H1 (cell line): ENCODE data around the gene TLCD3A. TPM values are rescaled to one million over a fixed set of nuclear protein-coding genes. Genes with fewer than 3 reads are reported as not detected.

Experiments
- CTCF ChIA-PET: fragments of 300-600 bp; sonication (Branson Sonifier 250); formaldehyde crosslinking; loops from one replicate; lab custom pipeline; 2021; ENCODE audit not compliant: partially characterized antibody; lab: Charles Lee
- POLR2A ChIA-PET: fragments of 300-600 bp; sonication (Branson Sonifier 250); formaldehyde crosslinking; loops from one replicate; lab custom pipeline; 2021; ENCODE audit warnings: inconsistent platforms; ENCODE audit not compliant: partially characterized antibody; lab: Charles Lee
- DNase-seq, 2 experiments: peaks; one replicate each; pipeline versions ENCODE4 v3.0.0 to v3.0.0-alpha.2; 2010 to 2022; ENCODE audit warnings: low spot score in 2 of 2, low read depth in 1 of 2, mixed read lengths in 1 of 2
- FAIRE-seq: peaks from 2 replicates; lab custom pipeline; 2011; peaks lifted over from hg19 to GRCh38; lab: Jason Lieb, UNC
- H2AFZ ChIP-seq: 2 replicates; pipeline ENCODE4 v1.8.1; 2012; ENCODE audit warnings: low read length, inconsistent platforms
- H2AK5ac ChIP-seq: 2 replicates; pipeline ENCODE4 v1.6.1; 2013; ENCODE audit warnings: low read depth, low read length
- H2BK120ac ChIP-seq: replicated peaks from 2 replicates; pipeline ENCODE3; 2013; ENCODE audit warnings: low read depth, low read length, inconsistent platforms
- H2BK12ac ChIP-seq: 2 replicates; pipeline ENCODE4 v1.6.1; 2013; ENCODE audit warnings: low read depth, low read length
- H2BK15ac ChIP-seq: 2 replicates; pipeline ENCODE4 v1.6.1; 2013; ENCODE audit warnings: low read length
- H2BK20ac ChIP-seq: 2 replicates; pipeline ENCODE4 v1.6.1; 2013; ENCODE audit warnings: low read length
- H2BK5ac ChIP-seq: 2 replicates; pipeline ENCODE4 v1.6.1; 2013; ENCODE audit warnings: low read depth, low read length
- H3K14ac ChIP-seq: 2 replicates; pipeline ENCODE4 v1.6.1; 2013; ENCODE audit warnings: inconsistent platforms; ENCODE audit not compliant: insufficient read length
- H3K18ac ChIP-seq: 2 replicates; pipeline ENCODE4 v1.6.1; 2013; ENCODE audit warnings: low read length; ENCODE audit errors: extremely low read depth
- H3K23ac ChIP-seq: 2 replicates; pipeline ENCODE4 v1.6.1; 2013; ENCODE audit warnings: inconsistent platforms; ENCODE audit not compliant: insufficient read length
- H3K23me2 ChIP-seq: 2 replicates; pipeline ENCODE4 v1.6.1; 2013; ENCODE audit warnings: low read depth, low read length
- H3K27ac ChIP-seq: 2 replicates; pipeline ENCODE4 v1.6.1; 2011; ENCODE audit warnings: low read depth, low read length, inconsistent platforms
- H3K27me3 ChIP-seq, 4 experiments: replicated peaks in 1 of 4; 1 replicate in 1 of 4; 2 replicates in 3 of 4; pipeline versions ENCODE4 v1.6.1 to v1.8.1; 2011 to 2013; ENCODE audit warnings: low read length in 3 of 4, mild to moderate bottlenecking in 3 of 4, inconsistent platforms in 2 of 4, mixed read lengths in 2 of 4, moderate library complexity in 1 of 4; ENCODE audit not compliant: control insufficient read depth in 3 of 4, insufficient read depth in 3 of 4; ENCODE audit errors: extremely low read depth in 1 of 4
- H3K36me3 ChIP-seq, 4 experiments: 2 replicates each; pipeline versions ENCODE4 v1.6.1 to v1.8.1; 2011 to 2013; ENCODE audit warnings: mild to moderate bottlenecking in 4 of 4, low read length in 3 of 4, moderate library complexity in 2 of 4, control low read depth in 1 of 4, inconsistent platforms in 1 of 4; ENCODE audit not compliant: insufficient read depth in 4 of 4, control insufficient read depth in 2 of 4
- H3K4ac ChIP-seq: replicated peaks from 2 replicates; pipeline ENCODE3; 2013; ENCODE audit warnings: low read length, low read depth, mixed read lengths, inconsistent platforms; ENCODE audit not compliant: insufficient read length
- H3K4me1 ChIP-seq, 4 experiments: replicated peaks in 1 of 4; 1 replicate in 1 of 4; 2 replicates in 3 of 4; pipeline versions ENCODE4 v1.6.1 to v1.8.1; 2011 to 2013; ENCODE audit warnings: low read length in 3 of 4, inconsistent platforms in 2 of 4, mixed read lengths in 1 of 4; ENCODE audit not compliant: insufficient read depth in 4 of 4, control insufficient read depth in 3 of 4
- H3K4me2 ChIP-seq, 2 experiments: 2 replicates each; pipeline versions ENCODE4 v1.6.1 to v1.8.1; 2011 to 2013; ENCODE audit warnings: low read depth in 2 of 2, low read length in 2 of 2, control low read depth in 1 of 2, inconsistent platforms in 1 of 2, mild to moderate bottlenecking in 1 of 2; ENCODE audit not compliant: insufficient read depth in 1 of 2
- H3K4me3 ChIP-seq, 4 experiments: fragments of 200-600, 300-600 bp in 1 of 4; sonication (generic), shearing (Covaris generic), sonication (Bioruptor Twin) in 1 of 4; 2 replicates each; pipeline versions ENCODE4 v1.5.1 to v1.8.1; 2011 to 2016; ENCODE audit warnings: low read length in 4 of 4, low read depth in 3 of 4, control low read depth in 2 of 4, inconsistent platforms in 2 of 4, mild to moderate bottlenecking in 2 of 4, mixed read lengths in 1 of 4, moderate library complexity in 1 of 4; ENCODE audit not compliant: insufficient read depth in 2 of 4; ENCODE audit errors: extremely low read depth in 1 of 4
- H3K56ac ChIP-seq: replicated peaks from 2 replicates; pipeline ENCODE3; 2013; ENCODE audit warnings: low read depth, mild to moderate bottlenecking, mixed read lengths, low read length, inconsistent platforms; ENCODE audit not compliant: insufficient read length
- H3K79me1 ChIP-seq: 2 replicates; pipeline ENCODE4 v1.6.1; 2013; ENCODE audit warnings: low read depth, low read length, control low read depth
- H3K79me2 ChIP-seq, 2 experiments: 2 replicates each; pipeline versions ENCODE4 v1.6.1 to v1.8.1; 2012 to 2013; ENCODE audit warnings: low read length in 2 of 2, mild to moderate bottlenecking in 2 of 2, inconsistent platforms in 1 of 2; ENCODE audit not compliant: insufficient read depth in 2 of 2, control insufficient read depth in 1 of 2
- H3K9ac ChIP-seq, 4 experiments: replicated peaks in 1 of 4; 1 replicate in 1 of 4; 2 replicates in 3 of 4; pipeline versions ENCODE4 v1.6.1 to v1.8.1; 2011 to 2013; ENCODE audit warnings: low read depth in 3 of 4, low read length in 3 of 4, control low read depth in 2 of 4, mild to moderate bottlenecking in 2 of 4, moderate library complexity in 2 of 4, inconsistent platforms in 1 of 4; ENCODE audit errors: extremely low read depth in 1 of 4
- H3K9me3 ChIP-seq, 2 experiments: 2 replicates each; pipeline versions ENCODE4 v1.6.1 to v1.8.1; 2012 to 2013; ENCODE audit warnings: mild to moderate bottlenecking in 2 of 2, moderate library complexity in 2 of 2, control low read depth in 1 of 2, inconsistent platforms in 1 of 2, low read depth in 1 of 2, low read length in 1 of 2, mixed read lengths in 1 of 2; ENCODE audit not compliant: insufficient read depth in 2 of 2
- H4K20me1 ChIP-seq, 2 experiments: replicated peaks in 1 of 2; 2 replicates each; pipeline versions ENCODE3 to v1.8.1; 2011 to 2013; ENCODE audit warnings: inconsistent platforms in 2 of 2, low read length in 2 of 2, mild to moderate bottlenecking in 1 of 2; ENCODE audit not compliant: insufficient read depth in 2 of 2, control insufficient read depth in 1 of 2
- H4K5ac ChIP-seq: 2 replicates; pipeline ENCODE4 v1.6.1; 2013; ENCODE audit warnings: low read length, low read depth, mixed read lengths, inconsistent platforms; ENCODE audit not compliant: insufficient read length
- H4K8ac ChIP-seq: 2 replicates; pipeline ENCODE4 v1.8.0; 2013; ENCODE audit warnings: mild to moderate bottlenecking, moderate library complexity, low read length, inconsistent platforms; ENCODE audit not compliant: insufficient read depth; ENCODE audit errors: extremely low read depth
- H4K91ac ChIP-seq: replicated peaks from 2 replicates; pipeline ENCODE3; 2013; ENCODE audit warnings: low read length, mixed read lengths, inconsistent platforms; ENCODE audit not compliant: insufficient read length
- E2F6 ChIP-seq: IDR thresholded peaks from 2 replicates; pipeline ENCODE4 v1.6.1; 2012; ENCODE audit warnings: inconsistent platforms
- EP300 ChIP-seq, 2 experiments: IDR thresholded peaks; 1 replicate in 1 of 2; 2 replicates in 1 of 2; pipeline ENCODE4 v1.6.1; 2011 to 2012; ENCODE audit warnings: low read depth in 2 of 2, low read length in 2 of 2, mild to moderate bottlenecking in 2 of 2, borderline replicate concordance in 1 of 2, inconsistent platforms in 1 of 2, moderate library complexity in 1 of 2
- KDM1A ChIP-seq: fragments of 200-600, 300-600 bp; sonication (generic); IDR thresholded peaks from 2 replicates; pipeline ENCODE4 v1.7.1; 2016; ENCODE audit warnings: mild to moderate bottlenecking, low read length, borderline replicate concordance
- NANOG ChIP-seq: IDR thresholded peaks from 2 replicates; pipeline ENCODE4 v1.6.1; 2011; ENCODE audit warnings: low read length, low read depth, mild to moderate bottlenecking, inconsistent platforms; ENCODE audit not compliant: insufficient read depth, poor library complexity, severe bottlenecking
- RFX5 ChIP-seq: IDR thresholded peaks from 2 replicates; pipeline ENCODE4 v1.6.1; 2011; ENCODE audit warnings: low read depth, low read length, improper control_type of control experiment, borderline replicate concordance
- SIN3A ChIP-seq, 2 experiments: IDR thresholded peaks in 1 of 2; conservative IDR thresholded peaks in 1 of 2; 2 replicates each; pipeline ENCODE4 v1.6.1; 2011 to 2012; ENCODE audit warnings: low read length in 2 of 2, improper control_type of control experiment in 1 of 2, low read depth in 1 of 2, mild to moderate bottlenecking in 1 of 2
- SP4 ChIP-seq: IDR thresholded peaks from 2 replicates; pipeline ENCODE4 v1.6.1; 2012; ENCODE audit warnings: low read length, inconsistent platforms
- SUZ12 ChIP-seq: fragments of 200-600 bp; sonication (generic); IDR thresholded peaks from 2 replicates; pipeline ENCODE4 v1.6.1; 2012; ENCODE audit warnings: mild to moderate bottlenecking, inconsistent platforms, low read length, moderate library complexity, mixed read lengths
- TAF7 ChIP-seq: optimal IDR thresholded peaks from 2 replicates; pipeline ENCODE3; 2011; ENCODE audit warnings: low read depth, mild to moderate bottlenecking, inconsistent platforms, low read length, moderate library complexity, borderline replicate concordance
- WGBS, 2 experiments: shearing (Covaris generic) in 1 of 2; methylation state at CpG; one replicate each; pipeline versions ENCODE4 v1.1.6 to v1.1.7; 2013 to 2015; ENCODE audit warnings: low lambda C conversion rate in 2 of 2, mixed read lengths in 2 of 2, inconsistent platforms in 1 of 2, low coverage in 1 of 2, missing lambda C conversion rate in 1 of 2; ENCODE audit not compliant: insufficient replicate concordance in 2 of 2, insufficient coverage in 1 of 2, insufficient read length in 1 of 2; ENCODE audit errors: extremely low coverage in 1 of 2, missing lambda C conversion rate in 1 of 2; 5-methylcytosine and 5-hydroxymethylcytosine counted together
- polyA plus RNA-seq, 7 experiments: library from polyadenylated mRNA; depleted of rRNA in 3 of 7; stranded (reverse) in 5 of 7; unstranded in 2 of 7; fragments of >200 nt in 5 of 7; fragments of 200-250 nt in 2 of 7; gene quantifications; 1 replicate in 5 of 7; 2 replicates in 1 of 7; 4 replicates in 1 of 7; pipeline versions ENCODE4 v1.2.1 to v1.2.3, GENCODE V29; 2011 to 2013; ENCODE audit warnings: missing spikeins in 2 of 7, mixed read lengths in 2 of 7
- total RNA-seq: library from RNA; stranded (reverse); fragmentation: NEBNext Ultra II Directional; extraction: Animal tissue kit (Norgen Biotek cat#: 25700); gene quantifications from 2 replicates; pipeline ENCODE4 v1.2.1, GENCODE V29; 2021

TLCD3A gene
- total and polyA plus RNA-seq, 2 of the 8 experiments (the other 6 are each of a cell fraction or from before 2014, with no cell fraction given), result 26.1 to 48.8 TPM

GRCh38 chr17:732902-733720, 715 bp downstream of the TLCD3A start:
- no peak overlapping the region for H2BK120ac ChIP-seq
- FAIRE-seq (no peak), DNase-seq (peak in 1 of 2 experiments; percentile 69)
- 13% methylated on average over 42 of the region's 57 CpGs; no CpG with 5 or more reads in 1 of the 2 experiments for WGBS, 2 experiments
- H3K79me2 ChIP-seq, result peaks cover 0 to 19% of the 10 kb centered on the region in 2 experiments; a peak in 2 of 4 replicates
- POLR2A ChIA-PET, result interaction anchor here (0.6 to 9.7 kb wide), 3 partner anchors 9 to 33 kb away, joined by 4 to 44 read pairs (median 17); partner anchors contain the start of gene GEMIN4
- CTCF ChIA-PET, result interaction anchor here (1.1 kb wide), 1 partner anchor 19 kb away, joined by 3 read pairs; the partner anchor contains the start of gene GEMIN4
- no peak overlapping the region for H4K91ac ChIP-seq
- no peak overlapping the region for H2BK5ac ChIP-seq
- peak overlapping the region; percentile 70 to 88 (median 82) for H3K9ac ChIP-seq
- no peak overlapping the region for H2AK5ac ChIP-seq
- H2BK15ac ChIP-seq, result peak overlapping the region; percentile 47; the same call in 1 of the 2 replicates
- peak overlapping the region; percentile 2 for H3K4ac ChIP-seq
- no peaks in the 10 kb centered on the region for H3K27me3 ChIP-seq
- H3K4me3 ChIP-seq, result peak overlapping the region; percentile 75 to 99 (median 83)
- no peak overlapping the region for H2BK20ac ChIP-seq
- H3K23ac ChIP-seq, result no peak overlapping the region
- peak overlapping the region; percentile 20 for H3K56ac ChIP-seq
- peak overlapping the region; percentile 93 for H4K8ac ChIP-seq
- no peak overlapping the region for H4K5ac ChIP-seq
- H4K20me1 ChIP-seq, result peaks cover 3% of the 10 kb centered on the region in 2 experiments
- no peak overlapping the region for H2BK12ac ChIP-seq
- no peaks in the 10 kb centered on the region for H3K9me3 ChIP-seq
- H3K79me1 ChIP-seq, result peaks cover 3% of the 10 kb centered on the region
- H3K36me3 ChIP-seq, result peaks cover 3 to 25% (median 8%) of the 10 kb centered on the region in 4 experiments; a peak in 5 of 8 replicates
- H3K23me2 ChIP-seq, result peaks cover 9% of the 10 kb centered on the region
- peaks cover 0 to 6% (median 5%) of the 10 kb centered on the region in 4 experiments; a peak in 5 of 7 replicates for H3K4me1 ChIP-seq
- H3K27ac ChIP-seq, result peak overlapping the region; percentile 51; the same call in 1 of the 2 replicates
- H2AFZ ChIP-seq, result peak overlapping the region; percentile 70; the same call in 1 of the 2 replicates
- no peak overlapping the region for H3K14ac ChIP-seq
- peak overlapping the region; percentile 92 to 97 for H3K4me2 ChIP-seq
- peak overlapping the region; percentile 83 for H3K18ac ChIP-seq
- TF ChIP-seq SP4, result no peak
- TF ChIP-seq RFX5, result no peak
- no peak for TF ChIP-seq EP300 (IDR thresholded peaks at IDR 0.05; ENCODE audit: borderline replicate concordance in 1 of 2, low read depth in 2 of 2, low read length in 2 of 2)
- no peak for TF ChIP-seq SUZ12
- peak; percentile 27 for TF ChIP-seq TAF7
- TF ChIP-seq SIN3A (conservative IDR thresholded peaks at IDR 0.05 in 1 of 2, IDR thresholded peaks at IDR 0.05 in 1 of 2; ENCODE audit: low read depth in 1 of 2, low read length in 2 of 2), result 0 out of 4 replicates have a peak, but pooled peaks of 1 of the 2 experiments have one; percentile 54
- no peak; the same call in 1 of the 2 replicates for TF ChIP-seq E2F6
- TF ChIP-seq KDM1A, result no peak
- TF ChIP-seq NANOG, result no peak
